Right lobe of liver (tissue), 6 donors: Measurements from ENCODE around the gene ADAMTS6. TPM values are rescaled to one million over a fixed set of nuclear protein-coding genes. Genes with fewer than 3 reads are reported as not detected.

Experiments
- ATAC-seq, 4 donors: fragments of 200-7000 bp; cut with Tn5 transposase; one replicate each; pipeline ENCODE4 v1.9.1; 2020; ENCODE audit warnings: mild to moderate bottlenecking in 4 of 4, moderate library complexity in 4 of 4
- DNase-seq, 3 donors: peaks; one replicate each; pipeline ENCODE4 v3.0.0-alpha.2; 2020
- H3K27ac ChIP-seq, 3 donors: fragments of 200-600 bp; one replicate each; pipeline ENCODE4 v1.8.0; 2022
- H3K27me3 ChIP-seq, 2 donors: fragments of 200-600 bp; one replicate each; pipeline ENCODE4 v1.8.0; 2022
- H3K36me3 ChIP-seq, 4 donors: fragments of 200-600 bp; sonication (generic) in 1 of 4; one replicate each; pipeline versions ENCODE4 v1.5.1 to v1.8.0; 2017 to 2022; ENCODE audit warnings: control low read depth in 1 of 4
- H3K4me1 ChIP-seq, 4 donors: fragments of 200-600 bp; sonication (generic) in 1 of 4; one replicate each; pipeline versions ENCODE4 v1.5.1 to v1.8.0; 2017 to 2022; ENCODE audit warnings: control low read depth in 1 of 4
- H3K4me3 ChIP-seq, 3 donors: fragments of 200-600 bp; one replicate each; pipeline ENCODE4 v1.8.0; 2022
- H3K9me3 ChIP-seq, 4 donors: fragments of 200-600 bp; sonication (generic) in 1 of 4; one replicate each; pipeline versions ENCODE4 v1.5.1 to v1.8.0; 2017 to 2022; ENCODE audit warnings: control low read depth in 1 of 4
- CTCF ChIP-seq, 4 donors: fragments of 200-600 bp in 3 of 4; fragments of 450-650 bp in 1 of 4; IDR thresholded peaks; one replicate each; pipeline versions ENCODE4 v1.5.1 to v1.8.0; 2016 to 2022; ENCODE audit warnings: antibody characterized with exemption in 4 of 4, mild to moderate bottlenecking in 2 of 4
- POLR2A ChIP-seq: fragments of 450-650 bp; IDR thresholded peaks from one replicate; pipeline ENCODE4 v1.6.1; 2017; ENCODE audit warnings: antibody characterized with exemption, mild to moderate bottlenecking
- WGBS: methylation state at CpG from one replicate; pipeline ENCODE4 v1.1.6; 2018; ENCODE audit warnings: low coverage, low lambda C conversion rate; ENCODE audit not compliant: insufficient coverage; ENCODE audit errors: missing lambda C conversion rate; 5-methylcytosine and 5-hydroxymethylcytosine counted together
- intact Hi-C, 2 donors: fragments of 100-400 bp; cut with DNase I; formaldehyde crosslinking; loops; one replicate each; pipeline versions ENCODE4 v1.11.2 to v1.14.1; 2022
- total RNA-seq, 6 experiments: library from RNA; depleted of rRNA in 2 of 6; stranded (reverse); fragments of >200 nt in 2 of 6; fragmentation: NEBNext Ultra II Directional in 3 of 6; extraction: Animal tissue kit (Norgen Biotek cat#: 25700) in 3 of 6; gene quantifications; one replicate each; pipeline versions ENCODE4 v1.1.0 to v1.2.4, GENCODE V29; 2016 to 2023
- donor health status: DM: no; HTN: yes; CAD: no.
- donor health status: DM: no; HTN: no; CAD: no.
- donor health status: DM: no; HTN: no; CAD: no.
- donor health status: DM: no; HTN: yes; CAD: no.
- donor health status: DM: no; HTN: yes; CAD: no.

ADAMTS6 gene
- total RNA-seq, 6 experiments from 2014 or later = 0.17 to 0.56 (median 0.40) TPM

GRCh38 chr5:65395526-65396155 lies 86.1 kb downstream of the ADAMTS6 start:
- H3K9me3 ChIP-seq = no peaks in the 10 kb centered on the region
- intact Hi-C loops = no loop called here
- H3K4me1 ChIP-seq = peaks cover 0 to 11% (median 0%) of the 10 kb centered on the region in 4 donors
- no peak for TF ChIP-seq CTCF (IDR thresholded peaks at IDR 0.05)
- TF ChIP-seq POLR2A = no peak
- no peaks in the 10 kb centered on the region for H3K36me3 ChIP-seq
- H3K4me3 ChIP-seq = no peak overlapping the region
- no peaks in the 10 kb centered on the region for H3K27me3 ChIP-seq
- WGBS = 67% methylated on average over 2 of the region's 2 CpGs
- ATAC-seq = no peak
- no peak for DNase-seq
- H3K27ac ChIP-seq = no peak overlapping the region

DNA sequence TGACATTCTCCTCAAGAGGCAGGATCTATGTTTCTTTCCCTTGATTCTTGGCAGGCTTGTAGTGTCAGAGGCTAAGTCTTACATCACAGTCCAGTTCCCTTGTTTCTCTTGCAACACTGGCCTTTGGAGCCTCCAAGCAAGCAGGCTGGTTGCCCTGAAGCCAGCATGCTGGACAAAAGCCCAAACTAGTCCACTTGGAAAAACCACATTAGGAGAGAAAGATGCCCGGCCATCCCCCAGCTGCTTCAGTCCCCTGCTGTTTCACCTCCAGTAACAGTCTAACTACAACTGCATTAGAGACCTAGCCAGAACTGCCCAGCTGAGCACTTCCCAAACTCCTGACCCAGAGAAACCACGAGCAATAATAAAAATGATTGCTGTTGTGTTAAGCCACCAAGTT lies 87.6 kb downstream of the ADAMTS6 start:
- peak; percentile 59 to 89 (median 82) for DNase-seq
- intact Hi-C loops = no loop called here
- 28% methylated on average over 2 of the region's 2 CpGs for WGBS
- no peak overlapping the region for H3K27ac ChIP-seq
- no peak overlapping the region for H3K4me3 ChIP-seq
- peaks cover 0 to 11% (median 0%) of the 10 kb centered on the region in 4 donors for H3K4me1 ChIP-seq
- no peaks in the 10 kb centered on the region for H3K36me3 ChIP-seq
- H3K27me3 ChIP-seq = no peaks in the 10 kb centered on the region
- TF ChIP-seq CTCF (IDR thresholded peaks at IDR 0.05) (no peak), POLR2A (no peak)
- ATAC-seq = peak; percentile 97 to 100 (median 100)
- H3K9me3 ChIP-seq = no peaks in the 10 kb centered on the region

GRCh38 chr5:65391591-65391990 lies 90.1 kb downstream of the ADAMTS6 start:
- Histone ChIP-seq H3K4me1 (peaks cover 0 to 11% (median 0%) of the 10 kb centered on the region in 4 donors), H3K9me3 (no peaks in the 10 kb centered on the region), H3K4me3 (no peak overlapping the region), H3K27ac (no peak overlapping the region), H3K27me3 (no peaks in the 10 kb centered on the region), H3K36me3 (no peaks in the 10 kb centered on the region)
- DNase-seq (no peak), ATAC-seq (no peak)
- TF ChIP-seq CTCF (IDR thresholded peaks at IDR 0.05) = no peak
- intact Hi-C loops = no loop called here
- 90% methylated on average over 4 of the region's 4 CpGs for WGBS

GRCh38 chr5:65390208-65390607 lies 91.5 kb downstream of the ADAMTS6 start:
- H3K4me1 ChIP-seq = peaks cover 0 to 11% (median 0%) of the 10 kb centered on the region in 4 donors
- no peak for ATAC-seq
- H3K36me3 ChIP-seq = no peaks in the 10 kb centered on the region
- WGBS = 68% methylated on average over 3 of the region's 3 CpGs
- intact Hi-C loops = no loop called here
- DNase-seq = no peak
- no peak for TF ChIP-seq CTCF (IDR thresholded peaks at IDR 0.05)
- TF ChIP-seq POLR2A = no peak
- no peak overlapping the region for H3K4me3 ChIP-seq
- H3K9me3 ChIP-seq = no peaks in the 10 kb centered on the region
- no peaks in the 10 kb centered on the region for H3K27me3 ChIP-seq
- no peak overlapping the region for H3K27ac ChIP-seq
